Measurements from ENCODE around the gene ATP1A3.

GRCh38 chr19:41965106-41965505, 28.9 kb downstream of the ATP1A3 start:
- TF ChIP-seq CTCF (IDR thresholded peaks at IDR 0.05) (no peak), POLR2A (IDR thresholded peaks at IDR 0.05) (no peak)

Data from Peyer's patch (tissue), 4 donors.